ENCODE results near the gene SLC39A9.

SLC39A9 gene

GRCh38 chr14:69505338-69506240 is 107.1 kb downstream of the SLC39A9 start:
- DNase-seq (ENCODE audit: low read depth): no peak
- no peak overlapping the region for H3K4me3 ChIP-seq (ENCODE audit: low read depth, low read length)
- no peak for TF ChIP-seq CTCF (IDR thresholded peaks at IDR 0.05; ENCODE audit: insufficient read depth, low read depth, low read length, missing control alignments)

DNA sequence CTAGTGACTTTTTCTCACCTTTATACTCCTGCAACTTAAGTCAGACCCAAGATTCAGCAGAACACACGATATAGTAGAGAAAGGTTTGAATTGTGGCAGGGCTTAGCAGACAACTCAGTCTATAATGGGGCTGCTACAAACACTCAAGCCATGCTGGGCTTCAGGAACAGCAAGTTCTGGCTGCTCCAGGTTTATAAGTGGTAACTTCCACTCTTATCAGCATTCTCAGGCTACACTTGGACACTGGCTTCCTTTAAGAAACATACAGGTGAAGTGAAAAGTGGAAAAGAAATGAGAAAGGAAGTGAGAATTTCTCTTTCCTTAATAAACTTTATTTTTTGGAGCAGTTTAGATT is 107.7 kb downstream of the SLC39A9 start:
- no peak for DNase-seq (ENCODE audit: low read depth)
- TF ChIP-seq CTCF (IDR thresholded peaks at IDR 0.05; ENCODE audit: insufficient read depth, low read depth, low read length, missing control alignments): no peak
- no peak overlapping the region for H3K4me3 ChIP-seq (ENCODE audit: low read depth, low read length)

All from GM12865 (cell line).